ENCODE results near the gene COL7A1.

DNA sequence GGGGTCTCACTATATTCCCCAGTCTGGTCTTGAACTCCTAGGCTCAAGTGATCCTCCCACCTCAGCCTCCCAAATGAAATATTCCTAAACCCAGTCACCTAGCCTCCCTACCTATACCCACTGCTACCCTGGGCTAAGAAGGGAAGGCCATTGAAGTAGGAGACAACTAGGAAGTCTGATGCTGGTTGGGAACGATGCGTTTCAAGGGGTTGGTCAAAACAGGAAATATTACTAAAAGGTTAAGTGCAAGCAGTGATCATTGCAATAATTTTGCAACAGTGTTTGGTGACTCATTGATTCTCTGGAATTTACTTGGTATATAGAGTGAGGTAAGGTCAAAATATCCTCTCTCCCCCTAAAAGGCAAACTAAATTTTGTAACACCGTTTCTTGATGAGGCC lies 18.9 kb upstream of the COL7A1 start:
- TF ChIP-seq CTCF (conservative IDR thresholded peaks at IDR 0.05; ENCODE audit: low read length) (no peak), EZH2phosphoT487 (IDR thresholded peaks at IDR 0.05; ENCODE audit: borderline replicate concordance, low read depth, low read length) (no peak)
